K562 (cell line): Measurements from ENCODE around the gene ANKRD13D. TPM values are rescaled to one million over a fixed set of nuclear protein-coding genes. Genes with fewer than 3 reads are reported as not detected.

Experiments used
- ARID1B ChIP-seq: fragments of 450-650 bp; IDR thresholded peaks from 2 replicates; pipeline ENCODE4 v1.6.1; 2016; ENCODE audit warnings: antibody characterized with exemption, mild to moderate bottlenecking, inconsistent platforms
- ATF1 ChIP-seq, 2 experiments: fragments of 450-650 bp in 1 of 2; IDR thresholded peaks; 2 replicates each; pipeline ENCODE4 v1.6.1; 2016; ENCODE audit warnings: missing compliant biosample characterization in 1 of 2, missing genetic modification characterization in 1 of 2
- CREB5 ChIP-seq: fragments of 250-450 bp; sonication (Bioruptor Pico); IDR thresholded peaks from 2 replicates; pipeline ENCODE4 v1.5.0; 2020; ENCODE audit warnings: mild to moderate bottlenecking
- DMBX1 ChIP-seq: fragments of 250-450 bp; sonication (Bioruptor Pico); IDR thresholded peaks from 2 replicates; pipeline ENCODE4 v1.8.0; 2022; ENCODE audit warnings: inconsistent platforms, mild to moderate bottlenecking, moderate library complexity, borderline replicate concordance
- ERF ChIP-seq: fragments of 450-650 bp; formaldehyde crosslinking; IDR thresholded peaks from 2 replicates; pipeline ENCODE4 v1.4.0; 2020; ENCODE audit warnings: mild to moderate bottlenecking, mixed read lengths
- ETS2 ChIP-seq: IDR thresholded peaks from 2 replicates; pipeline ENCODE4 v1.6.1; 2016; ENCODE audit warnings: borderline replicate concordance, missing genetic modification characterization, mild to moderate bottlenecking, moderate library complexity, missing compliant biosample characterization; ENCODE audit not compliant: poor library complexity, severe bottlenecking
- ETV1 ChIP-seq: fragments of 450-650 bp; conservative IDR thresholded peaks from 2 replicates; pipeline ENCODE4 v1.6.1; 2016; ENCODE audit warnings: missing genetic modification characterization, control low read depth, low read depth, missing compliant biosample characterization
- FOXO4 ChIP-seq: fragments of 450-650 bp; formaldehyde crosslinking; IDR thresholded peaks from 2 replicates; pipeline ENCODE4 v1.4.0; 2020; ENCODE audit warnings: mild to moderate bottlenecking, moderate library complexity
- HNRNPH1 ChIP-seq: fragments of 200-400 bp; formaldehyde crosslinking; optimal IDR thresholded peaks from 2 replicates; pipeline ENCODE3; 2017; ENCODE audit warnings: low read depth, mild to moderate bottlenecking, low read length, moderate library complexity
- MEIS2 ChIP-seq: fragments of 450-650 bp; IDR thresholded peaks from 2 replicates; pipeline ENCODE4 v1.6.1; 2014; ENCODE audit warnings: mild to moderate bottlenecking; ENCODE audit not compliant: partially characterized antibody
- MTF1 ChIP-seq: fragments of 250-450 bp; sonication (Bioruptor Pico); IDR thresholded peaks from 2 replicates; pipeline ENCODE4 v1.9.0; 2021; ENCODE audit warnings: moderate library complexity, mild to moderate bottlenecking, inconsistent platforms, borderline replicate concordance
- POLR2H ChIP-seq: IDR thresholded peaks from 2 replicates; pipeline ENCODE4 v1.6.1; 2016; ENCODE audit warnings: missing genetic modification characterization, low read depth, mild to moderate bottlenecking, control low read depth, missing compliant biosample characterization, moderate library complexity
- STAG1 ChIP-seq: sonication (generic); formaldehyde crosslinking; IDR thresholded peaks from 2 replicates; pipeline ENCODE4 v1.5.0; 2020; ENCODE audit warnings: missing genetic modification reagents, borderline replicate concordance
- TFAP4 ChIP-seq: sonication (generic); formaldehyde crosslinking; IDR thresholded peaks from 2 replicates; pipeline ENCODE4 v1.8.0; 2022; ENCODE audit warnings: missing genetic modification reagents, mild to moderate bottlenecking, moderate library complexity, borderline replicate concordance
- XRCC5 ChIP-seq: fragments of 200-400 bp; formaldehyde crosslinking; IDR thresholded peaks from 2 replicates; pipeline ENCODE4 v1.6.1; 2017; ENCODE audit warnings: low read depth, mild to moderate bottlenecking, low read length
- ZBTB33 ChIP-seq: sonication (generic); formaldehyde crosslinking; IDR thresholded peaks from 2 replicates; pipeline ENCODE4 v1.8.1; 2023; ENCODE audit warnings: mild to moderate bottlenecking, missing genetic modification reagents
- ZBTB34 ChIP-seq: fragments of 250-450 bp; sonication (Bioruptor Pico); IDR thresholded peaks from 2 replicates; pipeline ENCODE4 v1.8.0; 2021; ENCODE audit warnings: mild to moderate bottlenecking, moderate library complexity
- ZFX ChIP-seq: sonication (generic); formaldehyde crosslinking; IDR thresholded peaks from 2 replicates; pipeline ENCODE4 v1.8.0; 2022; ENCODE audit warnings: mild to moderate bottlenecking, missing genetic modification reagents, moderate library complexity
- ZNF274 ChIP-seq: IDR thresholded peaks from 2 replicates; pipeline ENCODE4 v1.6.1; 2011; ENCODE audit warnings: low read depth, mild to moderate bottlenecking, low read length, moderate library complexity, borderline replicate concordance
- ZNF764 ChIP-seq: fragments of 250-450 bp; sonication (Bioruptor Pico); IDR thresholded peaks from 2 replicates; pipeline ENCODE4 v1.4.0; 2020; ENCODE audit warnings: low read depth, mild to moderate bottlenecking, moderate library complexity
- polyA plus RNA-seq, 8 experiments: library from polyadenylated mRNA; depleted of rRNA in 4 of 8; stranded (reverse) in 5 of 8; unstranded in 3 of 8; fragments of >200 nt; fragmentation: Nextera tagmentation in 2 of 8; fragmentation: Illumina TruSeq in 1 of 8; extraction: Ambion mirVana in 2 of 8; extraction: Trizol in 1 of 8; gene quantifications; 2 replicates each; pipeline versions ENCODE4 v1.2.1 to v1.2.3, GENCODE V29; 2011 to 2014; ENCODE audit warnings: inconsistent platforms in 1 of 8, missing spikeins in 1 of 8
- total RNA-seq, 7 experiments: library from RNA; depleted of rRNA in 6 of 7; stranded (reverse); fragments of >200 nt in 6 of 7; fragmentation: Illumina TruSeq in 2 of 7; extraction: Trizol in 2 of 7; gene quantifications; 2 replicates each; pipeline versions ENCODE4 v1.2.1 to v1.2.3, GENCODE V29; 2011 to 2021; ENCODE audit warnings: low replicate concordance in 1 of 7

The ANKRD13D gene
- total and polyA plus RNA-seq, 9 of the 15 experiments (the other 6 are each of a cell fraction or from before 2014, with no cell fraction given): 0.94 to 40.9 (median 22.4) TPM

GRCh38 chr11:67317205-67317887 is 28.2 kb downstream of the ANKRD13D start (continued):
- peak; percentile 61; the same call in 1 of the 2 replicates for TF ChIP-seq ARID1B
- peak; percentile 70; the same call in 1 of the 2 replicates for TF ChIP-seq ETV1
- no peak for TF ChIP-seq ZNF274
- TF ChIP-seq ATF1 (CRISPR knock-in tag; IDR thresholded peaks at IDR 0.05): no peak
- peak; percentile 75 for TF ChIP-seq ATF1 (tag; IDR thresholded peaks at IDR 0.05)
- TF ChIP-seq XRCC5: peak; percentile 73; the same call in 1 of the 2 replicates
- no peak for TF ChIP-seq HNRNPH1
- peak; percentile 59; the same call in 1 of the 2 replicates for TF ChIP-seq ZBTB33 (CRISPR knock-in tag)
- peak; percentile 5; the same call in 1 of the 2 replicates for TF ChIP-seq ERF (CRISPR knock-in tag)
- TF ChIP-seq ZFX (CRISPR knock-in tag): peak; percentile 90
- TF ChIP-seq ZBTB34 (CRISPR knock-in tag): no peak
- no peak for TF ChIP-seq ZNF764
- peak; percentile 81 for TF ChIP-seq MEIS2
- peak; percentile 75 for TF ChIP-seq POLR2H
- TF ChIP-seq ETS2: no peak
- TF ChIP-seq FOXO4 (CRISPR knock-in tag): no peak
- no peak for TF ChIP-seq CREB5 (CRISPR knock-in tag)
- TF ChIP-seq DMBX1 (CRISPR knock-in tag): no peak
- no peak for TF ChIP-seq MTF1 (CRISPR knock-in tag)
- peak; percentile 68; the same call in 1 of the 2 replicates for TF ChIP-seq STAG1 (CRISPR knock-in tag)
- peak; percentile 98 for TF ChIP-seq TFAP4
